Measurements from ENCODE around the gene PHF5A. TPM values are rescaled to one million over a fixed set of nuclear protein-coding genes. Genes with fewer than 3 reads are reported as not detected.
A peak's percentile ranks its signal among the peaks of the same experiment; 100 is the strongest.

PHF5A gene
- total and polyA plus RNA-seq, 10 of the 15 experiments (the other 5 are each of a cell fraction or from before 2014, with no cell fraction given): 40.5 to 115 (median 79.2) TPM

GRCh38 chr22:41479671-41480396 is 11.3 kb upstream of the PHF5A start:
- H3K27ac ChIP-seq (ENCODE audit: control insufficient read depth, insufficient read depth): peak overlapping the region; percentile 52
- ATAC-seq (no peak; the same call in 2 of the 3 replicates), DNase-seq (ENCODE audit: low read depth, low spot score) (no peak), FAIRE-seq (no peak)
- peak overlapping the region; percentile 30; the same call in 1 of the 2 replicates for H3K4me2 ChIP-seq (ENCODE audit: control insufficient read depth, insufficient read depth)
- no peak overlapping the region for H2AFZ ChIP-seq (ENCODE audit: control insufficient read depth, low read depth, low read length)
- WGBS (ENCODE audit: insufficient coverage, insufficient replicate concordance, low lambda C conversion rate, missing lambda C conversion rate): 54% methylated on average over 6 of the region's 6 CpGs
- intact Hi-C loops (cut with micrococcal nuclease; ENCODE audit: unreplicated experiment): no loop called here
- BruUV-seq (replicated peaks): no TSS peak
- ChIA-PET RAD21 (ENCODE audit: unreplicated experiment) (interaction anchor here (0.9 to 3.3 kb wide), 9 partner anchors 11 to 361 kb away, joined by 3 to 30 read pairs (median 13); partner anchors contain the start of genes ACO2, PHF5A, TEF and TOB2), CTCF (interaction anchor here (1.3 to 5.2 kb wide), 6 partner anchors 11 to 77 kb away, joined by 3 to 26 read pairs (median 6); partner anchors contain the start of genes ACO2 and PHF5A), POLR2A (interaction anchor here (0.6 to 9.0 kb wide), 6 partner anchors 9 to 109 kb away, joined by 3 to 122 read pairs (median 6); partner anchors contain the start of genes ACO2, PHF5A and TOB2), SMC1A (ENCODE audit: uncharacterized antibody, unreplicated experiment) (interaction anchor here (1.0 to 6.5 kb wide), 9 partner anchors 8 to 77 kb away, joined by 3 to 59 read pairs (median 12); partner anchors contain the start of genes ACO2, PHF5A and TOB2)
- H4K20me1 ChIP-seq (ENCODE audit: control insufficient read depth, insufficient read depth): no peaks in the 10 kb centered on the region
- H3K9ac ChIP-seq (ENCODE audit: control insufficient read depth, insufficient read depth, low read length): no peak overlapping the region
- peaks cover 80% of the 10 kb centered on the region for H3K79me2 ChIP-seq (ENCODE audit: control insufficient read depth, insufficient read depth, low read length)
- H3K9me3 ChIP-seq (replicated peaks; ENCODE audit: control insufficient read depth, insufficient read depth, low read length): no peaks in the 10 kb centered on the region
- TF ChIP-seq POU2F2 (IDR thresholded peaks at IDR 0.05; ENCODE audit: borderline replicate concordance, low read depth, low read length): no peak
- no peak for TF ChIP-seq SPI1 (IDR thresholded peaks at IDR 0.05; ENCODE audit: borderline replicate concordance, insufficient read depth, low read depth, low read length)
- TF ChIP-seq ATF2 (IDR thresholded peaks at IDR 0.05; ENCODE audit: low read length): no peak
- no peak for TF ChIP-seq RUNX3 (IDR thresholded peaks at IDR 0.05; ENCODE audit: low read length)
- TF ChIP-seq JUND (IDR thresholded peaks at IDR 0.05; ENCODE audit: low read depth, low read length): no peak
- TF ChIP-seq WRNIP1 (IDR thresholded peaks at IDR 0.05; ENCODE audit: borderline replicate concordance, low read depth, low read length): no peak
- TF ChIP-seq NR2C2 (IDR thresholded peaks at IDR 0.05; ENCODE audit: borderline replicate concordance, control insufficient read depth, insufficient read length, low read depth): no peak
- TF ChIP-seq BMI1 (IDR thresholded peaks at IDR 0.05; ENCODE audit: borderline replicate concordance): no peak
- TF ChIP-seq GATAD2B (conservative IDR thresholded peaks at IDR 0.05; ENCODE audit: low read depth): no peak
- TF ChIP-seq PKNOX1 (IDR thresholded peaks at IDR 0.05): no peak
- TF ChIP-seq, protein P1, sequence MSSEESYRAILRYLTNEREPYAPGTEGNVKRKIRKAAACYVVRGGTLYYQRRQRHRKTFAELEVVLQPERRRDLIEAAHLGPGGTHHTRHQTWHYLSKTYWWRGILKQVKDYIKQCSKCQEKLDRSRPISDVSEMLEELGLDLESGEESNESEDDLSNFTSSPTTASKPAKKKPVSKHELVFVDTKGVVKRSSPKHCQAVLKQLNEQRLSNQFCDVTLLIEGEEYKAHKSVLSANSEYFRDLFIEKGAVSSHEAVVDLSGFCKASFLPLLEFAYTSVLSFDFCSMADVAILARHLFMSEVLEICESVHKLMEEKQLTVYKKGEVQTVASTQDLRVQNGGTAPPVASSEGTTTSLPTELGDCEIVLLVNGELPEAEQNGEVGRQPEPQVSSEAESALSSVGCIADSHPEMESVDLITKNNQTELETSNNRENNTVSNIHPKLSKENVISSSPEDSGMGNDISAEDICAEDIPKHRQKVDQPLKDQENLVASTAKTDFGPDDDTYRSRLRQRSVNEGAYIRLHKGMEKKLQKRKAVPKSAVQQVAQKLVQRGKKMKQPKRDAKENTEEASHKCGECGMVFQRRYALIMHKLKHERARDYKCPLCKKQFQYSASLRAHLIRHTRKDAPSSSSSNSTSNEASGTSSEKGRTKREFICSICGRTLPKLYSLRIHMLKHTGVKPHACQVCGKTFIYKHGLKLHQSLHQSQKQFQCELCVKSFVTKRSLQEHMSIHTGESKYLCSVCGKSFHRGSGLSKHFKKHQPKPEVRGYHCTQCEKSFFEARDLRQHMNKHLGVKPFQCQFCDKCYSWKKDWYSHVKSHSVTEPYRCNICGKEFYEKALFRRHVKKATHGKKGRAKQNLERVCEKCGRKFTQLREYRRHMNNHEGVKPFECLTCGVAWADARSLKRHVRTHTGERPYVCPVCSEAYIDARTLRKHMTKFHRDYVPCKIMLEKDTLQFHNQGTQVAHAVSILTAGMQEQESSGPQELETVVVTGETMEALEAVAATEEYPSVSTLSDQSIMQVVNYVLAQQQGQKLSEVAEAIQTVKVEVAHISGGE (CRISPR knock-in tag; IDR thresholded peaks at IDR 0.05): no peak
- no peak for TF ChIP-seq ESRRA (IDR thresholded peaks at IDR 0.05; ENCODE audit: low read length)
- TF ChIP-seq HDAC6 (IDR thresholded peaks at IDR 0.05; ENCODE audit: unreplicated experiment): no peak
- TF ChIP-seq SREBF1 (IDR thresholded peaks at IDR 0.05; ENCODE audit: low read length): no peak
- TF ChIP-seq ETV6 (conservative IDR thresholded peaks at IDR 0.05 in 1 of 2, IDR thresholded peaks at IDR 0.05 in 1 of 2; ENCODE audit: borderline replicate concordance in 1 of 2, low read depth in 1 of 2): no peak
- no peaks in the 10 kb centered on the region for H3K27me3 ChIP-seq (replicated peaks in 1 of 2; ENCODE audit: control insufficient read depth in 2 of 2, insufficient read depth in 2 of 2, low read length in 1 of 2)
- in situ Hi-C loops (cut with MboI): no loop called here
- peaks cover 0 to 4% of the 10 kb centered on the region in 2 experiments; a peak in 2 of 4 replicates for H3K36me3 ChIP-seq (ENCODE audit: control insufficient read depth in 2 of 2, insufficient read depth in 2 of 2, low read length in 1 of 2)
- H3K4me1 ChIP-seq (ENCODE audit: control insufficient read depth, insufficient read depth, low read length): peaks cover 60% of the 10 kb centered on the region
- no peak overlapping the region for H3K4me3 ChIP-seq
